Activated B cell treated with CpG ODN at 0.5 μM for 24 hours (primary cell): ENCODE results near the gene MRGPRG. TPM values are rescaled to one million over a fixed set of nuclear protein-coding genes. Genes with fewer than 3 reads are reported as not detected.

Experiments used
- ATAC-seq: fragments of 200-7000 bp; cut with Tn5 transposase; one replicate; pipeline ENCODE4 v1.10.0; 2021; ENCODE audit warnings: low read depth, mild to moderate bottlenecking, moderate library complexity
- CTCF ChIA-PET: fragments of 350-600 bp; sonication (Branson Sonifier 250); formaldehyde crosslinking; loops from one replicate; lab custom pipeline; 2021; ENCODE audit warnings: antibody characterized with exemption; lab: Charles Lee
- POLR2A ChIA-PET: fragments of 350-600 bp; sonication (Branson Sonifier 250); formaldehyde crosslinking; loops from one replicate; lab custom pipeline; 2021; ENCODE audit warnings: antibody characterized with exemption; lab: Charles Lee
- DNase-seq: peaks from one replicate; pipeline ENCODE4 v3.0.0; 2022
- H3K27ac Mint-ChIP-seq: one replicate; pipeline ENCODE4 v1.8.0; 2020; ENCODE audit warnings: mixed read lengths
- H3K27me3 Mint-ChIP-seq: one replicate; pipeline ENCODE4 v1.8.0; 2021; ENCODE audit warnings: mixed read lengths
- H3K36me3 Mint-ChIP-seq: one replicate; pipeline ENCODE4 v1.8.0; 2021; ENCODE audit warnings: low read depth, mixed read lengths
- H3K4me1 Mint-ChIP-seq: one replicate; pipeline ENCODE4 v1.8.0; 2021; ENCODE audit warnings: mixed read lengths
- H3K4me3 Mint-ChIP-seq: one replicate; pipeline ENCODE4 v1.8.0; 2020; ENCODE audit warnings: mild to moderate bottlenecking, mixed read lengths
- H3K9me3 Mint-ChIP-seq: one replicate; pipeline ENCODE4 v1.8.0; 2020; ENCODE audit warnings: mixed read lengths
- intact Hi-C: fragments of 100-400 bp; cut with micrococcal nuclease; formaldehyde crosslinking; loops from one replicate; pipeline ENCODE4 v1.15.1; 2024
- total RNA-seq: library from RNA; stranded (reverse); gene quantifications from 2 replicates; pipeline ENCODE4 v1.2.3, GENCODE V29; 2022
- TF ChIP-seq, protein P1 (sequence below): fragments of 200-600 bp; IDR thresholded peaks from one replicate; pipeline ENCODE4 v1.8.0; 2022; ENCODE audit warnings: antibody characterized with exemption, mild to moderate bottlenecking

MRGPRG gene
- total RNA-seq, 1 donor from 2014 or later: not detected

DNA sequence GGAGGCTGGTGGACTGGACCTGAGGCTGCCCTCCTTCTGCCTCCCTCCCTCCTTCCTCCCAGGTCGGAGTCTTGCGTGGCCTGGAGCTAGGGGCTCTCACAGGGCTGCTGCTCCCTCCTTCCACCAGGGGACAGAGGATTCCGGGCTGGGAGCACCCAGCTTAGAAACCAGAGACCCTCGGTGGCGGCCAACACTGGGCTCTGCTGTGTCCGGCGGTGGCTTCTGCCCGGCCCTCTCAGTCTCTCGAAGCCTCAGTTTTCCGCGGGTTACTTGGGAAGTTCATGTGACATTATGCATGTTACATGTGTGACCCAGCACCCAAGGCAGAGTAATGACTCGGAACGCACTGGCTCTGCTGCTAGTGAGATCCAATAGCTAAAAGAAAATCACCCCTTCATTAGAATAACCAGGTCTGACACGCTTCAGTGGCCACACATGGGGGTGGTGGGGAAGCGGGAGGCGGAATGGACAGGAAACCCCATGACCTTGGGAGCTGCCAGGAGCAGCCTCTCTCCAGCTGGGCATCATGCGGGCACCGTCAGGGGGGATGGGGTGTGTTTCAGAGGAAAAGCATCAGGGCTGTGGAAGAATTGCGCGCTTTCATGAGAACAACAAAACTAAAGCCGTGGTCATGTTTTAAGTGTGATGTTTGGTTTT, 5.9 kb upstream of the MRGPRG start:
- Mint-ChIP-seq H3K4me3 (no peak overlapping the region), H3K36me3 (no peaks in the 10 kb centered on the region), H3K27ac (no peak overlapping the region), H3K4me1 (no peaks in the 10 kb centered on the region), H3K27me3 (peaks cover 11% of the 10 kb centered on the region), H3K9me3 (no peaks in the 10 kb centered on the region)
- TF ChIP-seq, protein P1, sequence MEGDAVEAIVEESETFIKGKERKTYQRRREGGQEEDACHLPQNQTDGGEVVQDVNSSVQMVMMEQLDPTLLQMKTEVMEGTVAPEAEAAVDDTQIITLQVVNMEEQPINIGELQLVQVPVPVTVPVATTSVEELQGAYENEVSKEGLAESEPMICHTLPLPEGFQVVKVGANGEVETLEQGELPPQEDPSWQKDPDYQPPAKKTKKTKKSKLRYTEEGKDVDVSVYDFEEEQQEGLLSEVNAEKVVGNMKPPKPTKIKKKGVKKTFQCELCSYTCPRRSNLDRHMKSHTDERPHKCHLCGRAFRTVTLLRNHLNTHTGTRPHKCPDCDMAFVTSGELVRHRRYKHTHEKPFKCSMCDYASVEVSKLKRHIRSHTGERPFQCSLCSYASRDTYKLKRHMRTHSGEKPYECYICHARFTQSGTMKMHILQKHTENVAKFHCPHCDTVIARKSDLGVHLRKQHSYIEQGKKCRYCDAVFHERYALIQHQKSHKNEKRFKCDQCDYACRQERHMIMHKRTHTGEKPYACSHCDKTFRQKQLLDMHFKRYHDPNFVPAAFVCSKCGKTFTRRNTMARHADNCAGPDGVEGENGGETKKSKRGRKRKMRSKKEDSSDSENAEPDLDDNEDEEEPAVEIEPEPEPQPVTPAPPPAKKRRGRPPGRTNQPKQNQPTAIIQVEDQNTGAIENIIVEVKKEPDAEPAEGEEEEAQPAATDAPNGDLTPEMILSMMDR: no peak
- ChIA-PET POLR2A (no interaction called here), CTCF (no interaction called here)
- DNase-seq (no peak), ATAC-seq (no peak)
- intact Hi-C loops: no loop called here

DNA sequence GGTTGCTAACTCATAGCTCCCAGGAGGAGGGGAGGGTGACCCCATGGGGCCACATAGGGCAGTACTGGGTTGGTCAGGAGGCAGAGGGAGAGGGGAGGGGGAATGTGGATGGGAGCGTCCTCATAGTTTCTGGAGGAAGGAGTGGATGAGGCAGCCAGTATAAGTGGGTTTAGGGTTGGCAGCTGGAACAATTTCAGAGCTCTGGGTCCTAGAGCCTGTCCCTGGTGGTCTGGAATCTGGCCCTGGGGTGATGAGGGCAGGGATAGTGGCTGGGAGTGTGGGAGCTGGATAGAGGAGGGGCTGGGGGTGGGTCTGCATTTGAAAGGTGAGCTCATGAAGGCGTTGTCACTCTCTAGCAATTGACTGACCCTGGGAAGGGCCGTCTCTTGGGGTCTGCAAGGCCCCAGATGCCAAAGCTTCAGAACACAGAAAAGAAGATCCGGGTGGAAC, 5.3 kb upstream of the MRGPRG start:
- no peak for DNase-seq
- Mint-ChIP-seq H3K4me1 (no peaks in the 10 kb centered on the region), H3K27me3 (peaks cover 11% of the 10 kb centered on the region), H3K9me3 (no peaks in the 10 kb centered on the region), H3K36me3 (no peaks in the 10 kb centered on the region), H3K27ac (no peak overlapping the region), H3K4me3 (no peak overlapping the region)
- ATAC-seq: no peak
- POLR2A ChIA-PET: no interaction called here
- intact Hi-C loops: no loop called here
- TF ChIP-seq, protein P1: no peak
- CTCF ChIA-PET: no interaction called here

DNA sequence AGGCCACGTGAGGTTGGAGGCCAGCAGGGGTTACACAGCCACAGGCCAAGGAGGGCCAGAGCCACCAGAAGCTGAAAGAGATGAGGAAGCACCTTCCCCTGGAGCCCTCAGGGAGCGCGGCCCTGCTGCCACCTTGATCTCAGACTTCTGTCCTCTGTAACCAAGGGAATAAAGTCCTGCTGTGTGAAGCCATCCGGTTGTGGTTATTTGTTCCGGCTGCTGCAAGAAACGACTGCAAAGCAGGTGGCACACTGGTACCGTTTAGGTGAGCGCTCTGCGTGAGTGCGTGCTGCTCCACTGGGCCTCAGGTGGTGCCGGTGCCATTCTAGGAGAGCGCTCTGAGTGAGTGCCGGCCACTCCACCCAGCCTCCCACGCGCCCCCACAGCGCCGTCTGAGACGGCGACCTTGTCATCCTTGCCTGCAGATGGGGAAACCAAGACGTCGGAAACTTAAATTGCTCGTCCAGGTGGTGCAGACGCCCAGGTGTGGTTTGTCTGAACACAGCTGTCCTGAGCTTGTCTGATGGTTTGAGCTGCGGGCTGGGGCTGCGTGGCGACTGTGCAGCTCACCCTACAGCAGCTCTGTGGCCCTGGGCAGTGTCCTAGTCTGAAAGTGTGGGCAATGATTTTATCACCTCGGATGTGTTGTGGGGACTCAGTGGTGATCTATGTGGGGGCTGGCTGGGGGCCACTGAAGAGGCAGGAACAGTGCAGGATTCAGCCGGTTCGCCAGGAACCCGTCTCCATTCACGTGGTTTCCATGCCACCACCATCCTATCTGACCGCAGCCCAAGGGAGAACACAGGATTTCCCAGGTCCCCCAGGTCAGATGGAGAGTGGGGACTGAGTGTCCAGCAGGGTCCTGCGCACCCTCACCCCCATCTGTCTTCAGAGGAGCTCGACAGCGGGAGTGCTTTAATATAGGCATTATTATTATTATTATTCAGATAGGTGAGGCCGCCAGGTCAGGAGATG, 4.6 kb upstream of the MRGPRG start:
- POLR2A ChIA-PET: no interaction called here
- Mint-ChIP-seq H3K27me3 (peaks cover 11% of the 10 kb centered on the region), H3K27ac (no peak overlapping the region), H3K4me1 (no peaks in the 10 kb centered on the region), H3K9me3 (no peaks in the 10 kb centered on the region), H3K36me3 (no peaks in the 10 kb centered on the region), H3K4me3 (no peak overlapping the region)
- no peak for ATAC-seq
- TF ChIP-seq, protein P1: no peak
- DNase-seq: no peak
- CTCF ChIA-PET: no interaction called here
- intact Hi-C loops: no loop called here

DNA sequence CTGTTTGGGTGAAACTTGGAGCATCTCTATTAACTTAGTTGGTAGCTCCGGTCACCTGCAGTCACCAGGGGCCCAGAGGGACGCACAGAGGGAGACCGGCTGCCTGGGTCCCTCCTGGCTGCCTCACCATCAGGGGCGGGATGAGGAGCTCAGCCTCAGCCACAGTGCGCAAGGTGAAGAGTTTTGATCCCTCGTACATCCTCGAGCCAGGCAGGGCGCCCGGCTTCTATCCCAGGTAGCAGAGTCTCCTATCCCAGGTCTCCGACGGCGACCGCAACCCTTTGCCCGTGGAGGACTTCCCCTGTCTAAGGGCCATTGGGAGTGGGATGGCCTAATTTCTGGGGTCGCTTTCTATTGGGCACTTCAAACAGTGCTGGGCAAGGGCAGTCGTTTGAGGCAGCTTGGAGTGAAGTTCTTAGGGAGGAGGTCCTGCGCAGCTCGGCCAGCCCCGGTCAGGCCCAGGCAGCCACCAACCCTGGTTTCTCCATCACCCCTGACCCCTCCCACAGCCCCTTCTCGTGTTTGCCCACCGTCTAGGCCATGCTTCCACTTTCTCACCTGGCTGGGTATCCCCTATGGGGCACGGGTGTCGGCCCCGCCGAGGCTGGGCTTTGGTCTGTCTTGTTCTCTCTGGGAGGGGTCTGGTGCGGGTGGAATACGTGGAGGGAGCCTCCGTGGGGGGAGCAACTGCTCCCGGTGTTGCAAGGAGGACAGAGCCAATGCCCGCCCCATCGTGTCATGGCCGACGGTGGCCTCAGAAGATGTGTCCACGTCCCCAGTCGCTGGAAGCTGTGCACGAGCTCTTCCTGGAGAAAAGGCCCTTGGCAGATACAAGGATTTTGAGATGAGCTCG, 3.6 kb upstream of the MRGPRG start:
- CTCF ChIA-PET: no interaction called here
- Mint-ChIP-seq H3K4me1 (no peaks in the 10 kb centered on the region), H3K27ac (no peak overlapping the region), H3K27me3 (peaks cover 14% of the 10 kb centered on the region), H3K9me3 (no peaks in the 10 kb centered on the region), H3K36me3 (no peaks in the 10 kb centered on the region), H3K4me3 (no peak overlapping the region)
- no peak for ATAC-seq
- TF ChIP-seq, protein P1: no peak
- POLR2A ChIA-PET: no interaction called here
- intact Hi-C loops: no loop called here
- no peak for DNase-seq
